Left lung (tissue), 10 donors: ENCODE measurements around the gene UBE2Q1. TPM values are rescaled to one million over a fixed set of nuclear protein-coding genes. Genes with fewer than 3 reads are reported as not detected.

Experiments
- ATAC-seq: fragments of 200-7000 bp; cut with Tn5 transposase; one replicate; pipeline ENCODE4 v1.9.1; 2020; ENCODE audit warnings: moderate library complexity
- DNase-seq, 4 donors: peaks; one replicate each; pipeline ENCODE4 v3.0.0-alpha.2; 2013 to 2020
- H3K27ac ChIP-seq, 2 donors: fragments of 200-600 bp; sonication (generic) in 1 of 2; one replicate each; pipeline versions ENCODE4 v1.5.0 to v1.8.0; 2020 to 2021
- H3K27me3 ChIP-seq, 2 donors: fragments of 200-600 bp; sonication (generic) in 1 of 2; one replicate each; pipeline versions ENCODE4 v1.5.0 to v1.8.0; 2020 to 2021
- H3K36me3 ChIP-seq, 2 donors: fragments of 200-600 bp; sonication (generic) in 1 of 2; one replicate each; pipeline versions ENCODE4 v1.5.0 to v1.8.0; 2020 to 2021
- H3K4me1 ChIP-seq, 2 donors: fragments of 200-600 bp; one replicate each; pipeline ENCODE4 v1.8.0; 2021
- H3K4me3 ChIP-seq, 2 donors: fragments of 200-600 bp; sonication (generic) in 1 of 2; one replicate each; pipeline versions ENCODE4 v1.5.0 to v1.8.0; 2020 to 2021; ENCODE audit warnings: mild to moderate bottlenecking in 1 of 2
- H3K9me3 ChIP-seq, 2 donors: fragments of 200-600 bp; sonication (generic) in 1 of 2; one replicate each; pipeline versions ENCODE4 v1.5.0 to v1.8.0; 2020 to 2021
- CTCF ChIP-seq, 2 donors: fragments of 200-600 bp; sonication (generic) in 1 of 2; IDR thresholded peaks; one replicate each; pipeline versions ENCODE4 v1.5.0 to v1.8.0; 2021; ENCODE audit warnings: antibody characterized with exemption in 2 of 2
- intact Hi-C, 2 donors: fragments of 100-400 bp; cut with DNase I; formaldehyde crosslinking; loops; one replicate each; pipeline versions ENCODE4 v1.11.2 to v1.14.2; 2022
- polyA plus RNA-seq, 6 donors: library from polyadenylated mRNA; unstranded; fragments of 120-200 nt; gene quantifications; one replicate each; pipeline ENCODE4 v1.2.1, GENCODE V29; 2013; ENCODE audit not compliant: insufficient read length in 6 of 6
- total RNA-seq, 2 donors: library from RNA; stranded (reverse); fragmentation: NEBNext Ultra II Directional; extraction: Animal tissue kit (Norgen Biotek cat#: 25700); gene quantifications; one replicate each; pipeline ENCODE4 v1.2.1, GENCODE V29; 2021
- donor health status: DM: no; HTN: yes; CAD: no.
- donor health status: DM: no; HTN: no; CAD: no.

The UBE2Q1 gene
- total and polyA plus RNA-seq, 8 donors = 87.0 to 104 (median 100) TPM

- Histone ChIP-seq H3K9me3 (peaks cover 0 to 2% of the 10 kb centered on the region in 2 donors), H3K36me3 (peaks cover 0 to 4% of the 10 kb centered on the region in 2 donors), H3K4me3 (peak overlapping the region in 1 of 2 donors; percentile 54), H3K27ac (peak overlapping the region in 1 of 2 donors; percentile 82), H3K27me3 (peaks cover 0 to 63% of the 10 kb centered on the region in 2 donors), H3K4me1 (peaks cover 0 to 33% of the 10 kb centered on the region in 2 donors)
- intact Hi-C loops = no loop called here
- ATAC-seq = peak; percentile 5
- peak in 1 of 4 donors; percentile 71 for DNase-seq
- no peak for TF ChIP-seq CTCF (IDR thresholded peaks at IDR 0.05)
Observed at GRCh38 chr1:154502744-154503115, 55.7 kb downstream of the UBE2Q1 start.

- Histone ChIP-seq H3K36me3 (peaks cover 0 to 4% of the 10 kb centered on the region in 2 donors), H3K4me3 (peak within 1 kb of the TSS; percentile 37 to 54), H3K9me3 (peaks cover 0 to 2% of the 10 kb centered on the region in 2 donors), H3K27me3 (peaks cover 0 to 59% of the 10 kb centered on the region in 2 donors), H3K4me1 (peaks cover 0 to 38% of the 10 kb centered on the region in 2 donors), H3K27ac (peak within 1 kb of the TSS; percentile 61 to 82)
- no peak for TF ChIP-seq CTCF (IDR thresholded peaks at IDR 0.05)
- intact Hi-C loops = no loop called here
- ATAC-seq (peak; percentile 67), DNase-seq (peak in 2 of 4 donors; percentile 41 to 85)
Observed at GRCh38 chr1:154502066-154502743, 56.3 kb downstream of the UBE2Q1 start, which contains the start of the genes SHE and TDRD10. SHE (minus strand) TSS chr1:154502412; CDS start chr1:154502026, 386 bp downstream. TDRD10 (plus strand) TSS chr1:154502219; CDS start chr1:154506904, 4,685 bp downstream.

GRCh38 chr1:154501423-154502065, 56.9 kb downstream of the UBE2Q1 start:
- intact Hi-C loops = no loop called here
- H3K36me3 ChIP-seq = peaks cover 0 to 4% of the 10 kb centered on the region in 2 donors
- H3K27ac ChIP-seq = peak overlapping the region; percentile 61 to 82
- peak overlapping the region; percentile 37 to 54 for H3K4me3 ChIP-seq
- peaks cover 0 to 43% of the 10 kb centered on the region in 2 donors for H3K4me1 ChIP-seq
- H3K27me3 ChIP-seq = peaks cover 0 to 59% of the 10 kb centered on the region in 2 donors
- ATAC-seq (peak; percentile 75), DNase-seq (peak in 2 of 4 donors; percentile 48 to 87)
- TF ChIP-seq CTCF (IDR thresholded peaks at IDR 0.05) = no peak
- H3K9me3 ChIP-seq = peaks cover 0 to 2% of the 10 kb centered on the region in 2 donors

- Histone ChIP-seq H3K27me3 (peaks cover 0 to 59% of the 10 kb centered on the region in 2 donors), H3K27ac (peak overlapping the region; percentile 8 to 82), H3K4me1 (peaks cover 0 to 53% of the 10 kb centered on the region in 2 donors)
Observed at GRCh38 chr1:154500533-154500932, 57.9 kb downstream of the UBE2Q1 start.

More at GRCh38 chr1:154500533-154500932, 57.9 kb downstream of the UBE2Q1 start:
- no peaks in the 10 kb centered on the region for H3K9me3 ChIP-seq
- peak overlapping the region; percentile 37 to 54 for H3K4me3 ChIP-seq
- no peak for TF ChIP-seq CTCF (IDR thresholded peaks at IDR 0.05)
- ATAC-seq (no peak), DNase-seq (no peak)
- intact Hi-C loops = no loop called here
- peaks cover 0 to 4% of the 10 kb centered on the region in 2 donors for H3K36me3 ChIP-seq
